Activated CD4-positive, alpha-beta T cell treated with anti-CD3 and anti-CD28 coated beads, Interleukin-2, amount 10 ng/mL, durations not matched to agents 24 days and 14 days (primary cell): ENCODE measurements around the gene HDAC9. TPM values are rescaled to one million over a fixed set of nuclear protein-coding genes. Genes with fewer than 3 reads are reported as not detected.
"Not testable (repeated sequence)": the region's sequence is repeated elsewhere in the genome, so short reads cannot be mapped to it uniquely, and the experiment has no call there.

Source experiments
- DNase-seq: peaks from one replicate; pipeline ENCODE4 v3.0.0; 2022
- H3K27ac Mint-ChIP-seq: one replicate; pipeline ENCODE4 v1.8.0; 2022; ENCODE audit warnings: mild to moderate bottlenecking, mixed read lengths
- H3K27me3 Mint-ChIP-seq: one replicate; pipeline ENCODE4 v1.8.0; 2022; ENCODE audit warnings: mixed read lengths
- H3K36me3 Mint-ChIP-seq: one replicate; pipeline ENCODE4 v1.8.0; 2022; ENCODE audit warnings: low read depth, mild to moderate bottlenecking, mixed read lengths
- H3K4me1 Mint-ChIP-seq: one replicate; pipeline ENCODE4 v1.8.0; 2021; ENCODE audit warnings: mixed read lengths
- H3K4me3 Mint-ChIP-seq: one replicate; pipeline ENCODE4 v1.8.0; 2022; ENCODE audit warnings: mild to moderate bottlenecking, moderate library complexity, mixed read lengths
- H3K9me3 Mint-ChIP-seq: one replicate; pipeline ENCODE4 v1.8.0; 2021; ENCODE audit warnings: mixed read lengths
- intact Hi-C: fragments of 100-400 bp; cut with micrococcal nuclease; formaldehyde crosslinking; loops from one replicate; pipeline ENCODE4 v1.15.1; 2023
- total RNA-seq: library from RNA; stranded (reverse); gene quantifications from 2 replicates; pipeline ENCODE4 v1.2.3, GENCODE V29; 2022

Gene HDAC9
- total RNA-seq, 1 donor from 2014 or later, result 3.0 TPM

DNA sequence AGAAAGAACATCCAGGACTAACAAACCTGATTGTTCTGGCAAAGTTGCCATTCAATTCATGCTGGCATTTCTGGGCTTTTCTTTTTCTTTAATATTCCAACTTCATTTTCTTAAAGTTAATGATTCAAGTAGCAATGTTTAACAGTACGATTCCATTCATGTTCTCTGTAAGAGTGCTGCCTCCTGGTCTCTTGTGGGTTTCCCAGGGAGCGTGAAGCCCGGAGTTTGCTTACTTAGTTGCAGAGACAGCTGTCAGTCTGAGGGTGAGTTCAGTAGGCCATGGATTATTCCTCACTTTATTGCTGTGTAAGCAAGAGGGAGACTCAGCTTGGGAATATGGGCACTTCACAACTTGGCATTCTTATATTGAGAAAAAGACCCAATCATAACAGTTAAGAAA is 479.7 kb downstream of the HDAC9 start:
- no peak overlapping the region for H3K27ac Mint-ChIP-seq
- intact Hi-C loops, result no loop called here
- peaks cover 10% of the 10 kb centered on the region for H3K9me3 Mint-ChIP-seq
- H3K4me3 Mint-ChIP-seq, result no peak overlapping the region
- H3K27me3 Mint-ChIP-seq, result no peaks in the 10 kb centered on the region
- no peak for DNase-seq
- no peaks in the 10 kb centered on the region for H3K36me3 Mint-ChIP-seq
- peaks cover 3% of the 10 kb centered on the region for H3K4me1 Mint-ChIP-seq

DNA sequence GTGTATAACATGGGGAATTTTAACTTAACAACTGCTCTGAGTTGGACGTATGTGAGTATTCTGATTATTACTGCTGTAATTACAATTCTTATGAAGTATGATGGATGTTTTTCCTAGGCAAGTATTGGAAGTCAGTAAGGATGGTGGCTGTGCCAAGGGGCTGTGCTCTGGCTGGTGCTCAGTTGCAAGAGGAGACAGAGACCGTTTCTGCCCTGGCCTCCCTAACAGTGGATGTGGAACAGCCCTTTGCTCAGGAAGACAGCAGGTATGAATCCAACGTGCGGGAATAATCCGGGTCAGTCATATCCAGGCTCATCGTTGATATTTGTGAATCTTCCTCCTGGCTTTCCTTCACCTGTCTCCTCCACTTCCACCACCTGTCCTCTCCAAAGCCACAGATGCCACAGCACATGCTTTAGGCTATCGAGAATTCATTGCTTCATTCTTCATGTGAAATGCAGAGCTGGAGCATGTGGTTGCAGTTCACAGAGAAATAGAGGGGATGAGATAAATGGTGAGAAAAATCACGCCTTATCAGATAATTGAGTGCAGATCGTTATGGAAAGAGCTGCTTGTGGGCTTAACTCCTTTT is 480.2 kb downstream of the HDAC9 start:
- DNase-seq, result no peak
- intact Hi-C loops, result no loop called here
- Mint-ChIP-seq H3K36me3 (no peaks in the 10 kb centered on the region), H3K27me3 (no peaks in the 10 kb centered on the region), H3K27ac (no peak overlapping the region), H3K4me3 (no peak overlapping the region), H3K4me1 (peaks cover 3% of the 10 kb centered on the region), H3K9me3 (peaks cover 10% of the 10 kb centered on the region)

DNA sequence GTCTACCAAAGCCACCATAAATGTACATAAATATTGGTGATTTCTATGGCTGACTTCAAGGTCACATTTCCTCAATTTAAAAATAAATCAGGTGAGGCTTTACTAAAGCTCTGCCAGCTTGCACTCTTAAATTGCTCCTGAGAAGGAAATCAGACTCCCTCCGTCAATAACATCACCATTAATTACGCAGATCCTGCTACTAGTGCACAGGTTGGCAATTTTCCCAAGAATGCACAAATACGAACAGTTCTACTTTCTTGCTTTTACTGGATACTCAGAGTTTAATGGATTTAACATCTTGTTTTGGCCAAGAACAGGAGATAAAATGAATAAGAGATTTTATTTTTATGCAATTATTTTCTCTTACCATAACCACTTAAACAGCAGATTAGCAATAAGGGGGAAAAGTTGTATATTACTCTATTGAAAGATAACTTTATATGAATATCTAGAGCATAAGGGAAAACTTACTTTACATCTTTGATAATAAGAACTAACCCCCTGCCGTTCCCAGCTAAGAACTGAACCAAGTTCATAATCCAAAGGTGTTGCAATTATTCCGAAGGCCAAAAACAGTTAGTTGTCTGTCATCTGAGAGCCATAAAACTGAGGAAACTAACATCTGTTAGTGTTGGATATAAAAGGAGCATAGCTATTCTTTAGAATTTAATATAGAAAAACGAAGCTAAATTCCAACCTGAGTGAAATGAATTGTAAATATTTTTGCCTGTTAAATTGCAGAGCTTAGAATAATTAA is 481.3 kb downstream of the HDAC9 start:
- no peak for DNase-seq
- Mint-ChIP-seq H3K4me1 (peaks cover 3% of the 10 kb centered on the region), H3K27ac (no peak overlapping the region), H3K27me3 (no peaks in the 10 kb centered on the region), H3K36me3 (no peaks in the 10 kb centered on the region), H3K9me3 (peaks cover 10% of the 10 kb centered on the region), H3K4me3 (no peak overlapping the region)
- intact Hi-C loops, result no loop called here

DNA sequence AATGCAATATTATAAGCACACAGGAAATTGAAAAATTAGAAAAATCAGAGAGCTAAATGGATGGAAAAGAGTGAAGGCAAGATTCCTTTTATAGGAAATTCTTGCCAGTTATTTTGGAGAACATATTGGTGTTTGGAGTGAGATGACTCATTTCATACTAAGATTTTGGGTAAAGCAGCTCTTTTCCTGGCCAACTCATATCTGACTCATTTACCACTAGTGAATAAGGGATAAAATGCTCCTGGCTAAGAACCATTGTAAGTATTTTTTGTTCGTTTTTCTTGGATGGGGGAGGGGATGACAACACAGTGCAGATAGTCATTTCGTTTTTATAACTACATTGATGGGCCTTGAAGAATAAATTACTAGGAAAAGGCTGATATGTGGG is 482.6 kb downstream of the HDAC9 start:
- Mint-ChIP-seq H3K36me3 (no peaks in the 10 kb centered on the region), H3K9me3 (peaks cover 13% of the 10 kb centered on the region), H3K27me3 (no peaks in the 10 kb centered on the region), H3K4me1 (peaks cover 3% of the 10 kb centered on the region), H3K4me3 (no peak overlapping the region), H3K27ac (no peak overlapping the region)
- intact Hi-C loops, result no loop called here
- no peak for DNase-seq

DNA sequence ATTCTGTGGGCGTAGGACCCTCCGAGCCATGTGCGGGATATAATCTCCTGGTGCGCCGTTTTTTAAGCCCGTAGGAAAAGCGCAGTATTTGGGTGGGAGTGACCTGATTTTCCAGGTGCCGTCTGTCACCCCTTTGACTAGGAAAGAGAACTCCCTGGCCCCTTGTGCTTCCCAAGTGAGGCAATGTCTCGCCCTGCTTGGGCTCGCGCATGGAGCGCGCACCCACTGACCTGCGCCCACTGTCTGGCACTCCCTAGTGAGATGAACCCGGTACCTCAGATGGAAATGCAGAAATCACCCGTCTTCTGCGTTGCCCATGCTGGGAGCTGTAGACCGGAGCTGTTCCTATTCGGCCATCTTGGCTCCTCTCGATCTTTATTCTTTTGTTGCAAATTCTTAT is 495.2 kb downstream of the HDAC9 start:
- H3K4me3 Mint-ChIP-seq, DNase-seq, H3K36me3 Mint-ChIP-seq, H3K4me1 Mint-ChIP-seq, intact Hi-C loops, H3K9me3 Mint-ChIP-seq, H3K27ac Mint-ChIP-seq, H3K27me3 Mint-ChIP-seq: not testable (repeated sequence)

DNA sequence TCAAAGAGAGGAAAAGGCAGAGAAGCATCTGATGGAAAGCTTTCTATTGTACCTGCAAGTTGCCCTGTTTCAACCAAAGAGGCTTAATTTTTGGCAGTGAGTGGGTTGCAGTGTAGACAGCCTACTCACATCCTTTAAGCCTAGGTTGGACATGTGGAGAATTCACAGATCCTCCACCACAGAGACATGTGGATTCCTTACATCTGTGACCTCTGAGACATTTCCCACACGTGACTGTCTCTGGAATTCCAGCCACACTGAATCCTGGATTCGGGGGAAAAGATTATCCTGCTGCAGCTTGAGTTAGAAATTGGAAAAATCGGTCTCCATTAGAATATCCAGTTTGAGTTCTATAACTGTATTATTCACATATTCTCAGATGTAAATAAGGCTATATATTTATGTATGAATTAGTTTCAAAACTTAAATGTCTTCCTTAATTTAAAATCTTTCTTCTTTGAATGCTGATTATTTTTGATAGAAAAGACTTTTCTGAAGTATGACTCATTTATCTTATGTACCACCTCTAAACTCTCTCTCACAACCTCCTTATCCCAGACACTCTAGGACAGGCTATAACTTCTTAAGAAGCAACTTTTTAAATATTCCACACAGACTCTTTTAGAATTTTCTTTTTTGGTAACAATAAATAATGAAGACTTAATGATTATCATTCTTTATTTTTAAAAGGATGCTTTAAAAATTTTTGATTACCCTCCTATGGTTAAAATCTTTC is 498.6 kb downstream of the HDAC9 start:
- no peak overlapping the region for H3K4me3 Mint-ChIP-seq
- H3K9me3 Mint-ChIP-seq, result no peaks in the 10 kb centered on the region
- DNase-seq, result no peak
- intact Hi-C loops, result no loop called here
- no peaks in the 10 kb centered on the region for H3K36me3 Mint-ChIP-seq
- no peaks in the 10 kb centered on the region for H3K27me3 Mint-ChIP-seq
- no peaks in the 10 kb centered on the region for H3K4me1 Mint-ChIP-seq
- H3K27ac Mint-ChIP-seq, result no peak overlapping the region

DNA sequence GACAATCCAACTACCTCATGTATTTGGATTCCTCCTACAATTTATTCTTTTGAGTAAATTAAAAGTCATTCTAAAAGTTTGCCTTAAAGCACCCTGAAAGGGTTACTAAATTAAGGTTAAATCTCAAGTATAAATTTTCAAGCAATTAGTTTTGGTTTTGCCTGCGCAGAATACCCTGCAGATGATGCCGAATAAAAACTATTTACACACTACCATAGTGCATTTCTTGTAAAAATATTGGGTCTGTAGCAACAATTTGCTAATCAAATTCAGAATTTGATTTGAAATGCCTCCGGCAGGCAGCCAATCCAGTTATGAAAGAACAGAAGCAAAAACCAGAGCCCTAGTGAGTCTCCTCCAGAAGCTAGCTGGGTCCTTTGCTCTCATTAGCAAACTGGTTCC is 499.7 kb downstream of the HDAC9 start:
- Mint-ChIP-seq H3K36me3 (no peaks in the 10 kb centered on the region), H3K27me3 (no peaks in the 10 kb centered on the region), H3K4me3 (no peak overlapping the region), H3K4me1 (no peaks in the 10 kb centered on the region), H3K27ac (no peak overlapping the region), H3K9me3 (no peaks in the 10 kb centered on the region)
- no peak for DNase-seq
- intact Hi-C loops, result no loop called here

DNA sequence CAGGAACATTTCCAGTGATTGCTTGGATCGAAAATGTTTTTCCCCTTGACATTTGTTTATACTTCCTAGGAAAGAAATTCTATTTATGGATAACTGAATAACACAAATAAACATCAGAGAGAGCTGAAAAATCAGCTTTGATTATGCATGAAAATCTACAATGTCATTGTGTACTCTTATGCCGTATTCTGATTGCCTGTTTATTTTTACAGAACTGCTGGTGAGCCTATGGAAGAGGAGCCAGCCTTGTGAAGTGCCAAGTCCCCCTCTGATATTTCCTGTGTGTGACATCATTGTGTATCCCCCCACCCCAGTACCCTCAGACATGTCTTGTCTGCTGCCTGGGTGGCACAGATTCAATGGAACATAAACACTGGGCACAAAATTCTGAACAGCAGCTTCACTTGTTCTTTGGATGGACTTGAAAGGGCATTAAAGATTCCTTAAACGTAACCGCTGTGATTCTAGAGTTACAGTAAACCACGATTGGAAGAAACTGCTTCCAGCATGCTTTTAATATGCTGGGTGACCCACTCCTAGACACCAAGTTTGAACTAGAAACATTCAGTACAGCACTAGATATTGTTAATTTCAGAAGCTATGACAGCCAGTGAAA is 500.4 kb downstream of the HDAC9 start:
- Mint-ChIP-seq H3K27ac (no peak overlapping the region), H3K9me3 (no peaks in the 10 kb centered on the region), H3K4me3 (no peak overlapping the region), H3K27me3 (no peaks in the 10 kb centered on the region), H3K4me1 (no peaks in the 10 kb centered on the region), H3K36me3 (no peaks in the 10 kb centered on the region)
- DNase-seq, result no peak
- intact Hi-C loops, result no loop called here

DNA sequence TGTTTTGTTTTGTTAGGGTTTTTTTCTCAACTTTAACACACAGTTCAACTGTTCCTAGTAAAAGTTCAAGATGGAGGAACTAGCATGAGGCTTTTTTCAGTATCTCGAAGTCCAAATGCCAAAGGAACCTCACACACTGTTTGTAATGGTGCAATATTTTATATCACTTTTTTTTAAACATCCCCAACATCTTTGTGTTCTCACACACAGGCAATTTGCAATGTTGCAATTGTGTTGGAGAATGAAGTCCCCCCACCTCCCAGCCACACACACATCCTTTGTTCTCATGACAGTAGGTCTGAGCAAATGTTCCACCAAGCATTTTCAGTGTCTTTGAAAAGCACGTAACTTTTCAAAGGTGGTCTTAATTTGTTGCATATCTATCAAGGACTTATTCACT is 501.0 kb downstream of the HDAC9 start:
- intact Hi-C loops, result no loop called here
- H3K4me3 Mint-ChIP-seq, result no peak overlapping the region
- H3K36me3 Mint-ChIP-seq, result no peaks in the 10 kb centered on the region
- H3K27me3 Mint-ChIP-seq, result no peaks in the 10 kb centered on the region
- H3K27ac Mint-ChIP-seq, result no peak overlapping the region
- no peak for DNase-seq
- H3K9me3 Mint-ChIP-seq, result no peaks in the 10 kb centered on the region
- H3K4me1 Mint-ChIP-seq, result no peaks in the 10 kb centered on the region

DNA sequence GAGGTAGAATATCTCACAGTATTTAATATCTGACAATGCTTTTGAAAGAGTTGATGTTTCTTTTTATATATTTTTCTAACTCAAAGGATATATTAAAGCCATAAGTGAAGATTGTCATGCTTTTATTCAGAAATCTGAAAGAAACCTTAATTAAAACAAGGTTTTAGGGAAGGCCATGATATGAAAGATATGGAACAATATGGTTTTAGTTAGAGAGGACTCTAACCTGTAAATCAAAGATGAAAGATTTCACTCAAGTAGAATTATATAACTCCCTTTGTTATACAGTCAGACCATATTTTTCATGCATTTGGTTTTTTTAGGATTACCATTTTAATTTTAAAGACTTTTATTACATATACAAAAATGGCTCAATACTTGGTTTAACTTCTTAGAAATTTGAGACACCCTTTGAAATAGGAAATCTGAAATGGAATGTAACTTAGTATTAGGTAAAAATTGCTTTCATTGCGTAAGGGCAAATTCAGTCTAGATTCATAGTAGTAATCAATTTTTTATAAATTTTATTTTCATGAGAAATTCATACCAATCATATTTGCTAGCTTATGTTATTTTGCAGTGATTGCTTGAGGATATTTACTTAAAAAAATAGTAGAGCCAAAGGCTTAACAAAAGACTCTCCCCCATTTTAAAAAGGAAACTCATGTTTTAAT is 502.1 kb downstream of the HDAC9 start:
- Mint-ChIP-seq H3K9me3 (no peaks in the 10 kb centered on the region), H3K4me3 (no peak overlapping the region), H3K27ac (no peak overlapping the region), H3K27me3 (no peaks in the 10 kb centered on the region), H3K36me3 (no peaks in the 10 kb centered on the region), H3K4me1 (no peaks in the 10 kb centered on the region)
- intact Hi-C loops, result no loop called here
- no peak for DNase-seq

DNA sequence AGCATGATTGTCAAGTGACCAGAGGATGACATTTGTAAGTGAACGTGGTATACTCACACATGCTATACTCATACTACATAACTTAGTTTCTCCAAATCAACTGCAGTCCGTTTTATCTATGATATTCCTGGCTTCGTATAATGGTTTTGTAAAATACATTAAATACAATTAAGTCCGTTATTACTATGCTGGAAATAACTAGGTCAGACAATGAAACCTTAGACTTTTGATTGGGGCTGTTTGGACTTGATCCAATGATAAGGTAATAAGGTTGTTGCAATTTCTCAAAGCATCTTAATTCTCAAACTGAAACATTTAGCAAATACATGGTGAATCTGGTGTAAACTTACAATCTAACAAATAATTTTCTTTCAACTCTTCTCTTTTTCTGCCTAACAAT is 504.9 kb downstream of the HDAC9 start:
- Mint-ChIP-seq H3K9me3 (no peaks in the 10 kb centered on the region), H3K27me3 (no peaks in the 10 kb centered on the region), H3K4me1 (no peaks in the 10 kb centered on the region), H3K36me3 (no peaks in the 10 kb centered on the region), H3K27ac (no peak overlapping the region), H3K4me3 (no peak overlapping the region)
- intact Hi-C loops, result no loop called here
- DNase-seq, result no peak

DNA sequence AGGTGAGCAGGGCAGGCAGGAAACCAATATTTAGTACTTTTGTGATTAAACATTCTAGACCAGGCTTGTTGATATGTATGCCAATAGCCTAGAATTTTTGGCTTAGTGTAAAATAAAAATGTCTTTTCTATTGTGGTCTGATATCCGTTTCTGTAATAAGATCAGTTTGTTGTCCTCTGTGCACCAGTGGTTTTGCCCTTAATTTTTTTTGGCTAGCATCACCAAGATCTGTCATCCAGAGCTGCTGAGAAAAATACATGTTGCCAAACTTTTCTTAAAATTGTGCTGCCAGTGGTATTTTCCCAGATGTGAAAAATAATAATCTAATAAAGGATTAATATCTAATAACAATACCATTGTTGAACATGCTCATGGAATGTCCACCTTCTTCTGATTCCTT is 506.3 kb downstream of the HDAC9 start:
- Mint-ChIP-seq H3K9me3 (no peaks in the 10 kb centered on the region), H3K27me3 (no peaks in the 10 kb centered on the region), H3K4me3 (no peak overlapping the region), H3K36me3 (no peaks in the 10 kb centered on the region), H3K4me1 (no peaks in the 10 kb centered on the region), H3K27ac (no peak overlapping the region)
- no peak for DNase-seq
- intact Hi-C loops, result no loop called here

DNA sequence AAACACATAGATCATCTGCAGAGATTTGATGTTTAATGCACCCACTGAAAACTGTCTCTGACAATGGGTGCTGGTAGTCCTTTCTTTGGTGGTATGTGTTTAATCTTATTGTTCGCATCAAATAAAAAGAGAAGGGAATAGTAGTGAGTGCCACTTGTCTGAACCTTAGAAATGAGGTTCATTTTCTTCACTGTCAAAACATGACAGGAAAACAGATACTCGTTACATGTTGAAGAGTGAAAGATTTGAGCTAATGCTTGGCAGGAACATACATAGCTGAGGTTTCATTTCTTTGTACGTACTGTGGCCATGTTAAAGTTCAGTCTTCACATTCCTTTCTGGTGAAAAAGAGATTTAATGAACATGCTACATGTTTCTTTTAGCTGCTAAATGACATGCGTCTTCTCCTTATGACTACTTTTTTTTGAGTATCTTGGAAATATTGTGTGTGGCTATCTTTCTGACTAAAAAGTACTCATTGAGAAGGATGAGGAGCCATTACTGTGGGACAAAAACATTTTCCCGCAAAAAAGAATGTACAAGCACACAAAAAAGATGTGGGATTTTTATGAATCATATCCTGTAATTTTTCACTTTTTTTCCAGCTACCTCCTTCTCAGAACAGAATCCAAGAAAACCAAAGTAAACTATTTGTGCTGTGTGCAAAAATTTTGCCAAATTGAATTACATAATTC is 513.8 kb downstream of the HDAC9 start:
- no peak for DNase-seq
- no peaks in the 10 kb centered on the region for H3K9me3 Mint-ChIP-seq
- H3K27me3 Mint-ChIP-seq, result no peaks in the 10 kb centered on the region
- intact Hi-C loops, result no loop called here
- no peaks in the 10 kb centered on the region for H3K36me3 Mint-ChIP-seq
- H3K4me3 Mint-ChIP-seq, result no peak overlapping the region
- no peak overlapping the region for H3K27ac Mint-ChIP-seq
- no peaks in the 10 kb centered on the region for H3K4me1 Mint-ChIP-seq
